ENCODE results near the gene ATG3.
A peak's percentile ranks its signal among the peaks of the same experiment; 100 is the strongest.
"Not testable (repeated sequence)": the region's sequence is repeated elsewhere in the genome, so short reads cannot be mapped to it uniquely, and the experiment has no call there.

Gene ATG3

GRCh38 chr3:112564940-112565305 is 3.2 kb upstream of the ATG3 start:
- no peak for DNase-seq (ENCODE audit: extremely low read depth, low read depth)
- no peak for TF ChIP-seq CTCF (IDR thresholded peaks at IDR 0.05; ENCODE audit: low read depth, low read length, missing control alignments)
- H3K4me3 ChIP-seq (replicated peaks; ENCODE audit: low read depth, low read length): no peak overlapping the region

DNA sequence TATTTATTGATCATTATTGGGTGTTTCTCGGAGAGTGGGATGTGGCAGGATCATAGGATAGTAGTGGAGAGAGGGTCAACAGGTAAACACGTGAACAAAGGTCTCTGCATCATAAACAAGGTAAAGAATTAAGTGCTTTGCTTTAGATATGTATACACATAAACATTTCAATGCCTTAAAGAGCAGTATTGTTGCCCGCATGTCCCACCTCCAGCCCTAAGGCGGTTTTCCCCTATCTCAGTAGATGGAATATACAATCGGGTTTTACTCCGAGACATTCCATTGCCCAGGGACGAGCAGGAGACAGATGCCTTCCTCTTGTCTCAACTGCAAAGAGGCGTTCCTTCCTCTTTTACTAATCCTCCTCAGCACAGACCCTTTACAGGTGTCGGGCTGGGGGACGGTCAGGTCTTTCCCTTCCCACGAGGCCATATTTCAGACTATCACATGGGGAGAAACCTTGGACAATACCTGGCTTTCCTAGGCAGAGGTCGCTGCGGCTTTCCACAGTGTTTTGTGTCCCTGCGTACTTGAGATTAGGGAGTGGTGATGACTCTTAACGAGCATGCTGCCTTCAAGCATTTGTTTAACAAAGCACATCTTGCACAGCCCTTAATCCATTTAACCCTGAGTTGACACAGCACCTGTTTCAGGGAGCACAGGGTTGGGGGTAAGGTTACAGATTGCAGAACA is 2.6 kb upstream of the ATG3 start:
- not testable (repeated sequence) for DNase-seq (ENCODE audit: extremely low read depth, low read depth); H3K4me3 ChIP-seq (replicated peaks; ENCODE audit: low read depth, low read length)

GRCh38 chr3:112561484-112561733 is 353 bp downstream of the ATG3 start:
- DNase-seq (ENCODE audit: extremely low read depth, low read depth): no peak
- H3K4me3 ChIP-seq (replicated peaks; ENCODE audit: low read depth, low read length): peak overlapping the region; percentile 89
- no peak for TF ChIP-seq CTCF (IDR thresholded peaks at IDR 0.05; ENCODE audit: low read depth, low read length, missing control alignments)

GRCh38 chr3:112560721-112561483 is 860 bp downstream of the ATG3 start:
- no peak for TF ChIP-seq CTCF (IDR thresholded peaks at IDR 0.05; ENCODE audit: low read depth, low read length, missing control alignments)
- no peak for DNase-seq (ENCODE audit: extremely low read depth, low read depth)
- H3K4me3 ChIP-seq (replicated peaks; ENCODE audit: low read depth, low read length): peak overlapping the region; percentile 89

GRCh38 chr3:112560307-112560706 is 1.5 kb downstream of the ATG3 start:
- DNase-seq (ENCODE audit: extremely low read depth, low read depth): no peak

DNA sequence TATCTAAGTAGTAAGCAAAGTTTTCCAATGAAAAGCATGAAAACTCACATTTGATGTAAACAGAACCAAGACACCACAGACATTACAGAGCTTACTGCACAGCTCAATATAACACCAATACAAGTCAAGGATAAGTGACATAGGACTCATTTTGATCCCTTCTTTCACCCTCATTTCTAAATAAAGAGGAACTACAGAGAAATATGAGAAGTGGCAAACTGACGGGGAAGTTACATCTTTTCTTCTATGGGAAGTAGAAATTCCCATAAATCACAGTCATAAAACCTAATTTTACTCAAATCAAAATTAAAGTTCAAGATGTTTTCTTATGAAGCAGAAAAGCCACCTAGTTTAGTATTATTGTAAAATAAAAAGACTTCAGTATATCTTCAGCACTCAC is 3.8 kb downstream of the ATG3 start:
- TF ChIP-seq CTCF (IDR thresholded peaks at IDR 0.05; ENCODE audit: low read depth, low read length, missing control alignments): no peak
- no peak overlapping the region for H3K4me3 ChIP-seq (replicated peaks; ENCODE audit: low read depth, low read length)
- DNase-seq (ENCODE audit: extremely low read depth, low read depth): no peak

More at GRCh38 chr3:112560307-112560706, 1.5 kb downstream of the ATG3 start:
- no peak for TF ChIP-seq CTCF (IDR thresholded peaks at IDR 0.05; ENCODE audit: low read depth, low read length, missing control alignments)
- peak overlapping the region; percentile 89 for H3K4me3 ChIP-seq (replicated peaks; ENCODE audit: low read depth, low read length)

- H3K4me3 ChIP-seq (replicated peaks; ENCODE audit: low read depth, low read length): no peak overlapping the region
- no peak for TF ChIP-seq CTCF (IDR thresholded peaks at IDR 0.05; ENCODE audit: low read depth, low read length, missing control alignments)
- no peak for DNase-seq (ENCODE audit: extremely low read depth, low read depth)
These were observed 6.1 kb downstream of the ATG3 start for GRCh38 chr3:112555535-112556170.

All from HFF-Myc (cell line).